HG03571 (cell line): Measurements from ENCODE around the gene FCAMR.

Source experiments
- ATAC-seq: cut with Tn5 transposase; IDR thresholded peaks from one replicate; pipeline ENCODE4 v1.9.1; 2021; ENCODE audit not compliant: unreplicated experiment

FCAMR gene, protein sequence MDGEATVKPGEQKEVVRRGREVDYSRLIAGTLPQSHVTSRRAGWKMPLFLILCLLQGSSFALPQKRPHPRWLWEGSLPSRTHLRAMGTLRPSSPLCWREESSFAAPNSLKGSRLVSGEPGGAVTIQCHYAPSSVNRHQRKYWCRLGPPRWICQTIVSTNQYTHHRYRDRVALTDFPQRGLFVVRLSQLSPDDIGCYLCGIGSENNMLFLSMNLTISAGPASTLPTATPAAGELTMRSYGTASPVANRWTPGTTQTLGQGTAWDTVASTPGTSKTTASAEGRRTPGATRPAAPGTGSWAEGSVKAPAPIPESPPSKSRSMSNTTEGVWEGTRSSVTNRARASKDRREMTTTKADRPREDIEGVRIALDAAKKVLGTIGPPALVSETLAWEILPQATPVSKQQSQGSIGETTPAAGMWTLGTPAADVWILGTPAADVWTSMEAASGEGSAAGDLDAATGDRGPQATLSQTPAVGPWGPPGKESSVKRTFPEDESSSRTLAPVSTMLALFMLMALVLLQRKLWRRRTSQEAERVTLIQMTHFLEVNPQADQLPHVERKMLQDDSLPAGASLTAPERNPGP

GRCh38 chr1:206970446-206970845, at the start of gene FCAMR:
TSS of gene FCAMR (minus strand) at chr1:206970460. CDS start at chr1:206970125, 335 bp downstream.
- no peak for ATAC-seq

GRCh38 chr1:207019661-207020060, 49.4 kb upstream of the FCAMR start:
- ATAC-seq: no peak

GRCh38 chr1:207019161-207019560, 48.9 kb upstream of the FCAMR start:
- ATAC-seq: no peak

GRCh38 chr1:207018707-207019106, 48.4 kb upstream of the FCAMR start:
- ATAC-seq: no peak

DNA sequence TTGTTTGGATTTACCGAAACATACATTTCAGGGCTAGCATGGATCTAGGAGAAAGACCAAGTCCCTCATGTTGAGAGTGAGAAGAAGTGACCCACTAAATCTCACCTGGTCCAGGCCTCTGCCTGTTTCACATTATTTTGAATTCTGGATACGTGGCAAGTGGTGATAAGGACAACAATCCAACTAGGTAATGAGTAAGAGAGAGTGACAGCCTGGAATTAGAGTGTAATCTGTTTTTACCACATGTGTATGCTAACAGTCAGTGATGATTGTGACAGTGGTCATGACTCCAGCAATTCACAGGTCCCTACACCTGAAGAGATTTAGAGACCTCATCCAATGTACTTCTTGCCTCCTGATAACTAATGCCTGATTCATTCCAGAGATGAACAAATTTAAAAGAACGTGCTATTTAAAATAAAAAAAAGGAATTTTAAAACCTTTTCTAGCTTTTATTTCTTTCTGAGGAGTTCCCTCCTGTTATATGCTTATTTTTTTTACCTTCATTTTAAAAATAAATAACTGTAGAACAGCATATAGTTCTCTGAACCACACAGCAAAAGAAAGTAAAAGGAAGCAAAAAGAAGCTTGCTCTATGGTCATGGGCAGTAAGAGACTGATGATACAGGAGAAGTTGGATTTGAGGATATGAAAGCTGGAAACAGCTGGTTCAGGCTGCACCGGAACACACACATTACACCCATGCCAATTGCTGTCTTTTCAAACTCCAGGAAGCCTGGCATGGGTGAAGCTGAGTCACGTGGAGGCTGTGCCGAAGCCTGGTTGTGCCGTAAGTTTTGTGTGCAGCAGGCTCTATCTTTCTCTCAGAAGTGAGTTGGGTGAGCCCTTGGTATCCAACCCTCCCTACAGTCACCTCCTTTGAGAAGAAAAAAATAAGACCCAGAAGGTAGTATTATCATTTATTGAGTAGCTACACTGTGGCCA, 47.6 kb upstream of the FCAMR start:
- ATAC-seq: no peak

- ATAC-seq: no peak
These were observed 45.5 kb upstream of the FCAMR start for GRCh38 chr1:207015791-207016190.

- no peak for ATAC-seq
These were observed 44.5 kb upstream of the FCAMR start for GRCh38 chr1:207014728-207015127.

DNA sequence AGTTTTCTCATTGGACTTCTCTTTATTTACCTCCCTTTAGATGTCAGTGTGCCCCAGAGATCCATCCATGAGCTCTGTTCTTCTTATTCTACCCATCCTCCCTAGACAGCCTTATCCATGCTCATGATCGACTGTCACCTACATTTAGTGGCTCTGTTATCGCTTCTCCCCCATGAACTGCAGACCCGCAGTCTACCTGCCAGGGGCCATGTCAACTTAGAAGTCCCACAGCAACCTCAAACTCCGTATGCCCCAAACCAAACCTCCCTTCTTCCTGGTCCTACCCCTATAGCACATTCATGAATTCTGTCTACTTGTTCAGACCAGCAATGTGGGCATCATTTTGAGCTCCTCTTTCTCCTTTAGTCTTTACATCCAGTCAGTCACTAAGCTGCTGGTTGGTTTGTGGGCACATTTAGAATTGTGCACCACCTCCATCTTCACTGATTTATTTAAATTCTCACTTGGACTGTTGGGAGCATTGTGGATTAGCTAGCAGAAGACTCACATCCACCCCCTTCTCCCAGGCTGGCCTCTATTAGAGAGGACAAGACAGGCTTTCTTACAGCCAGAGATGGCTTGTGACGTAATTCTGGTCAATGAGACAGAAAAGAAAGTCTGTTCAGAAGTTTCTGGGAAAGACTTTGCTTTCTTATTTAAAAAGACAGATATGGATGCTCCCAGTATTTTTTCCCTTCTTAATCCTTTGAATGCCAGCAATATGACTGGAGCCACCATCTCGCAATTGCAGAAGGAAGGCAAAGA, 43.2 kb upstream of the FCAMR start:
- ATAC-seq: no peak

- no peak for ATAC-seq
These were observed 40.5 kb upstream of the FCAMR start for GRCh38 chr1:207010726-207011125.

DNA sequence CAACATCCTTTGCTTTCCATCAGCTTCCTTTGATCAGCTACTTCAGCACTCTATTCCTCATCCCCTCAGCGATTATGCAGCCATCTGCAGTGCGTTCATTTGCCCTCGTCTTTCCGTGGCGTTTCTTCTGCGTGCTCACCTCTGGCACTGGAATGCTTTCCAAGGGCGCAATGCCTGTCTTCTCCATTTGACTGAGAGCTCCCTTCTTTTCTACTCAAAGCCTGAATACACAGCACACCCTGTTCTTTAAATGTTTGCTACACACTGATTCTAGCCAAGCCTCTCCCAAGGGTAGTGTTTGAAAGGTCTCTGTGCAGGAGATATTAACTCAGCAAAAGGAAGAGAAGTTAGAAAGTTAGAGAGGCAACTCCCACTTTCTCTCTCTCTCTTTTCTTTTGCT, 39.7 kb upstream of the FCAMR start:
- ATAC-seq: no peak

DNA sequence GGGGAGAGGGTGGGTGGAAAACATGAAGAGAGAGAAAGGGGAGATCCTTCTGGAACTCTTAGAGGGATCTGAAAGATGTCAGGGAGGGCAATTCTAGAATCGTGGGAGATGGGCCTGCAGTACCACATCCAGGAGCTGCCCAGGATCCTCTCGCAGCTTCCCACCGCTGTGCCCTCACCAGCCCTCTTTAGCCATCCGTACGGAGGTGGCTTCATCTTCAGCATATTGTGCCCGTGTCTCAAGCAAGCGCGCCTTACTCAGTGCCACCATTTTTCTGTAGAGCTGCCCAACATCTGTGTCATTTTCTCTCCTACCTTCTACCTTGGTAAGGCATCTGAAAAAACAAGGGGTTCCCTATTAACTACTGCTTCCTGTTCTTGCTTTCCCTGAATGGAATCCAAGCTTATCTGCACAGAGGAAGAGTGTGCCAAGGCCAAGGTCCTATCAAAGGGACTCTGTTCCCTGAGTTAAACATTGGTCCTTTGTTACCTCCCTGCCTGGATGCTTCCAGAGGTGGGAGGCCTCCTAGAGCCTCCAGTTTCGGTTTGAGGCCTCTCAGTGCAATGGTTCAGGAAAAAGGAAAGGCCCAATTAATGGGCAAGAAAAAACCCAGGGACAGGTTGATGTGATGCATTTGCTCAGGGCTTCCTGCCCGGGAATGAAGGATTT, 39.1 kb upstream of the FCAMR start:
- no peak for ATAC-seq

DNA sequence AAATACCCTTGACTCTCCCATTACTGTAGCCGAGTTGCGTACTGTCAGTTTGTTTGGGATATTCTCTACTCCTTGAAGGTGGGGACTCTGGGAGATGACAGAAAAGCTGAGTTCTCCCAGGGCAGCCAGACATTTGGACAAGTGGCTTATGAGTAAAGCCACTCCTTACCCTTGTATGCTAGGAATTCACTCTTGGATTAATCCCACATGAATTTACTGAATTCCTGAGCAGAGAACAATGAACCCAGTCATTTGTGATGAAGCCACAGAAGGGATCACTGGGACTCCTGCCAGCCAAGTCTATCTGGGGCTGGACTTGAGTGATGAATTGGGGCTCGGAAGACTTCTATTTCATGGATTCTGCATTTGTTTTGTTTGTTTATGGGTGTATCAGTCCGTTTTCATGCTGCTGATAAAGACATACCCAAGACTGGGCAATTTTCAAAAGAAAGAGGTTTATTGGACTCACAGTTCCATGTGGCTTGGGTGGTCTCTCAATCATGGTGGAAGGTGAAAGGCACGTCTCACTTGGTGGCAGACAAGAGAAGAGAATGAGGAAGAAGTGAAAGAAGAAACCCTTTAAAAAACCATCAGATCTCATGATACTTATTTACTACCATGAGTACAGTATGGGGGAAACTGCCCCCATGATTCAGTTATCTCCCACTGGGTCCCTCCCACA, 37.2 kb upstream of the FCAMR start:
- ATAC-seq: no peak

GRCh38 chr1:207006914-207007313, 36.7 kb upstream of the FCAMR start:
- no peak for ATAC-seq

DNA sequence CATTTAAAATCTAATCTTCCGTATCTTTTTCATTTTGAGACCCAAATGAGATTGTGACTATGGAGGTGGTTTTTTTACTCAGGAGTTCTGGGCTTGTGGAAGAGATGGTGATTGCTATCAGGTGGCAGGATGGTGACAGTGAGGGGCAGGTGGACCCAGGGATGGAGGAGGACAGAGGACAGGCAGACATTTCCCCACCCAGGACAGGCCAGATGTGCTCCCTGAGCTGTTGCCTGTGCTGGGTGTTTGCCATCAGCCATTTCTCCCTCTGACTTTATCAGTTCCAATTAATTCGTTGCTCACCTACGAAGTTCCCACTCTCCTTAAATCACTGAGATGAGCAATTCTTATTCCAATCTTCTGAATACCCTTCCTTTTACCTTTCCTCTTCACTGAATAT, 35.8 kb upstream of the FCAMR start:
- no peak for ATAC-seq

DNA sequence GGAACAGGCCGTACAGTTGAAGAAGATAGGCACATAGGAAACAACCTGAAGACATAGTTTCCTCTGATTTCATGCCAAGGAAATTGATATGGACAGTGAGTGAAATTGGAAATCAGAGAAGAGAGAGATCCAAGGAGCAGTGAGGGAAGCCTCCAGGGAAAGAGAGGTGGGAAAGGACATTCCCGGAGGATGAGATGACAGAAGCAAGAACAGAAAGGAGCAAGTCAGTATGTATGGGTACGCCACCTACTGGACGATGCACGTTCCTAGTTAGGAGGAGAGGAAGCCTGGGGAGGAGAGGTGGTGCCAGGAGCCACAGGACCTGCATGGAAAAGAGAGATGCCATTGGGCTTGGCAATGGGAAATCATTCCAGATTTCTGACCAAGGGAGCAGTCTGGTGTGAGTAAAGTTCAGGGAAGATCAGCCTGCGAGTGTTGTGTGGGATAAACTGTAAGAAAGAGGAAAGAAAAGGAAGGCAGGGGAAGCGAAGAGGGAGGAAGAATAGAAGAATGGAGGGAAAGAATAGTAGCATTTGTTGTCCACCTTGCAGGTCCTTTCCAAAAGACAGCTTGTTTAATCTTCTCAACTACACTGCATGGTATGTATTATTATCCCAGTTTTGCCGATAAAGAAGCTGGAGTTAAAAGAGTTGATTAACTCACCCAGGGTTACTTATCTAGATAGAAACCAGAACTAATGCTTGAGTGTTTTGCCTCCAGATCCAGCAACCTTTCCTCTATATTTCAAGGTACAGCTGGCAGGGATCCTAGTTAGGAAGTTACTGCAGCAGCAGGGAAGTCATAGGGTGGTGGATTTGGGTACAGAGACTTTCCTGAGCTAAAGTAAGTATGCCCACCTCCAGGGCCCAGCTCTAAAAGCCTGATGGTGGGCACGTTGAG, 34.9 kb upstream of the FCAMR start:
- no peak for ATAC-seq

GRCh38 chr1:207003210-207003609, 33.0 kb upstream of the FCAMR start:
- no peak for ATAC-seq

- no peak for ATAC-seq
These were observed 32.5 kb upstream of the FCAMR start for GRCh38 chr1:207002724-207003146.

GRCh38 chr1:207001492-207002245, 31.4 kb upstream of the FCAMR start:
- ATAC-seq: no peak
